22Rv1 (cell line): ENCODE measurements around the gene CATSPERB.

ENCODE experiments used
- ZFX ChIP-seq: fragments of 450-650 bp; IDR thresholded peaks from 2 replicates; pipeline ENCODE4 v1.6.1; 2017; ENCODE audit warnings: antibody characterized with exemption, borderline replicate concordance
- TF ChIP-seq, protein P1 (sequence below): fragments of 450-650 bp; IDR thresholded peaks from 2 replicates; pipeline ENCODE4 v1.5.1; 2017; ENCODE audit warnings: mild to moderate bottlenecking

DNA sequence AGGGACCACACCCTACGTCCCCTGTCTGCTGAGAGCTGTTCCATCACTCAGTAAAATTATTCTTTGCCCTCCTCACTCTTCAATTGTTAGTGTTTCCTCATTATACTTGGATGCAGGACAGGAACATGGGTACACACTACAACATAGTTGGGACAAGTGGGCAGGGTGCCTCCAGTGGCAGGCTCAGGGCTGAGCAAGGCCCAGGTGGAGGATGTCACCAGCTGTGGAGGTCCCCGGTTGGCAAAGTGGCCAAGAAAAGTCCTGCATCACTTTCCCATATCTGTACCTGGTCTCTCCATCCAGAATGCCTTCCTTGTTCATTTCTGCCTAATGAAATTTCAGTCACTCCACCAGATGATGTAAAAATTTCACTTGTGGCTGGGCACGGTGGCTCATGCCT, 149.1 kb downstream of the CATSPERB start:
- TF ChIP-seq, protein P1, sequence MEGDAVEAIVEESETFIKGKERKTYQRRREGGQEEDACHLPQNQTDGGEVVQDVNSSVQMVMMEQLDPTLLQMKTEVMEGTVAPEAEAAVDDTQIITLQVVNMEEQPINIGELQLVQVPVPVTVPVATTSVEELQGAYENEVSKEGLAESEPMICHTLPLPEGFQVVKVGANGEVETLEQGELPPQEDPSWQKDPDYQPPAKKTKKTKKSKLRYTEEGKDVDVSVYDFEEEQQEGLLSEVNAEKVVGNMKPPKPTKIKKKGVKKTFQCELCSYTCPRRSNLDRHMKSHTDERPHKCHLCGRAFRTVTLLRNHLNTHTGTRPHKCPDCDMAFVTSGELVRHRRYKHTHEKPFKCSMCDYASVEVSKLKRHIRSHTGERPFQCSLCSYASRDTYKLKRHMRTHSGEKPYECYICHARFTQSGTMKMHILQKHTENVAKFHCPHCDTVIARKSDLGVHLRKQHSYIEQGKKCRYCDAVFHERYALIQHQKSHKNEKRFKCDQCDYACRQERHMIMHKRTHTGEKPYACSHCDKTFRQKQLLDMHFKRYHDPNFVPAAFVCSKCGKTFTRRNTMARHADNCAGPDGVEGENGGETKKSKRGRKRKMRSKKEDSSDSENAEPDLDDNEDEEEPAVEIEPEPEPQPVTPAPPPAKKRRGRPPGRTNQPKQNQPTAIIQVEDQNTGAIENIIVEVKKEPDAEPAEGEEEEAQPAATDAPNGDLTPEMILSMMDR: no peak
- TF ChIP-seq ZFX: no peak
